Activated CD4-positive, alpha-beta memory T cell treated with anti-CD3 and anti-CD28 coated beads, Interleukin-2, amount 10 ng/mL, durations not matched to agents 7 days and 5 days (primary cell): ENCODE data around the gene DPP6. TPM values are rescaled to one million over a fixed set of nuclear protein-coding genes. Genes with fewer than 3 reads are reported as not detected.

Experiments
- CTCF ChIA-PET: fragments of 350-600 bp; sonication (Branson Sonifier 250); formaldehyde crosslinking; loops from one replicate; lab custom pipeline; 2021; ENCODE audit warnings: antibody characterized with exemption, inconsistent platforms; lab: Charles Lee
- POLR2A ChIA-PET: fragments of 350-600 bp; sonication (Branson Sonifier 250); formaldehyde crosslinking; loops from one replicate; lab custom pipeline; 2021; ENCODE audit warnings: antibody characterized with exemption; lab: Charles Lee
- DNase-seq: peaks from one replicate; pipeline ENCODE4 v3.0.0-alpha.2; 2020
- H3K27ac Mint-ChIP-seq: one replicate; pipeline ENCODE4 v1.8.0; 2021; ENCODE audit warnings: mild to moderate bottlenecking, mixed read lengths
- H3K27me3 Mint-ChIP-seq: one replicate; pipeline ENCODE4 v1.8.0; 2021; ENCODE audit warnings: mixed read lengths
- H3K36me3 Mint-ChIP-seq: one replicate; pipeline ENCODE4 v1.8.0; 2021; ENCODE audit warnings: low read depth, mixed read lengths
- H3K4me1 Mint-ChIP-seq: one replicate; pipeline ENCODE4 v1.8.0; 2021; ENCODE audit warnings: mixed read lengths
- H3K4me3 Mint-ChIP-seq: one replicate; pipeline ENCODE4 v1.8.0; 2021; ENCODE audit warnings: mild to moderate bottlenecking, mixed read lengths
- H3K9me3 Mint-ChIP-seq: one replicate; pipeline ENCODE4 v1.8.0; 2021; ENCODE audit warnings: mixed read lengths
- total RNA-seq, 2 experiments: library from RNA; stranded (reverse); gene quantifications; one replicate each; pipeline ENCODE4 v1.2.3, GENCODE V29; 2021

DPP6 gene
- total RNA-seq, 2 experiments from 2014 or later, result not detected

- H3K4me3 Mint-ChIP-seq, result no peak overlapping the region
- ChIA-PET CTCF (no interaction called here), POLR2A (no interaction called here)
These were observed 359.9 kb downstream of the DPP6 start for GRCh38 chr7:154412105-154412504.

GRCh38 chr7:154415709-154416399 lies 363.7 kb downstream of the DPP6 start:
- peaks cover 10% of the 10 kb centered on the region for H3K9me3 Mint-ChIP-seq
- CTCF ChIA-PET, result no interaction called here
- POLR2A ChIA-PET, result no interaction called here
- no peaks in the 10 kb centered on the region for H3K27me3 Mint-ChIP-seq
- H3K36me3 Mint-ChIP-seq, result no peaks in the 10 kb centered on the region
- DNase-seq, result no peak
- H3K27ac Mint-ChIP-seq, result no peak overlapping the region
- H3K4me1 Mint-ChIP-seq, result no peaks in the 10 kb centered on the region
- no peak overlapping the region for H3K4me3 Mint-ChIP-seq

More at GRCh38 chr7:154412105-154412504, 359.9 kb downstream of the DPP6 start:
- no peaks in the 10 kb centered on the region for H3K36me3 Mint-ChIP-seq
- H3K9me3 Mint-ChIP-seq, result peaks cover 2% of the 10 kb centered on the region
- H3K27ac Mint-ChIP-seq, result no peak overlapping the region
- no peaks in the 10 kb centered on the region for H3K27me3 Mint-ChIP-seq
- DNase-seq, result no peak
- no peaks in the 10 kb centered on the region for H3K4me1 Mint-ChIP-seq

- Mint-ChIP-seq H3K4me1 (no peaks in the 10 kb centered on the region), H3K36me3 (no peaks in the 10 kb centered on the region), H3K9me3 (peaks cover 10% of the 10 kb centered on the region), H3K4me3 (no peak overlapping the region), H3K27me3 (no peaks in the 10 kb centered on the region), H3K27ac (no peak overlapping the region)
- POLR2A ChIA-PET, result no interaction called here
- no peak for DNase-seq
- CTCF ChIA-PET, result no interaction called here
These were observed 364.5 kb downstream of the DPP6 start for GRCh38 chr7:154416714-154417113.

GRCh38 chr7:154419344-154419743 lies 367.1 kb downstream of the DPP6 start:
- Mint-ChIP-seq H3K4me3 (no peak overlapping the region), H3K9me3 (peaks cover 20% of the 10 kb centered on the region), H3K36me3 (no peaks in the 10 kb centered on the region), H3K4me1 (no peaks in the 10 kb centered on the region), H3K27me3 (no peaks in the 10 kb centered on the region), H3K27ac (no peak overlapping the region)
- POLR2A ChIA-PET, result no interaction called here
- CTCF ChIA-PET, result no interaction called here
- no peak for DNase-seq

- no peaks in the 10 kb centered on the region for H3K4me1 Mint-ChIP-seq
- no peak overlapping the region for H3K27ac Mint-ChIP-seq
- no peak overlapping the region for H3K4me3 Mint-ChIP-seq
- no peaks in the 10 kb centered on the region for H3K27me3 Mint-ChIP-seq
- ChIA-PET CTCF (no interaction called here), POLR2A (no interaction called here)
- peaks cover 20% of the 10 kb centered on the region for H3K9me3 Mint-ChIP-seq
- DNase-seq, result no peak
- no peaks in the 10 kb centered on the region for H3K36me3 Mint-ChIP-seq
These were observed 371.0 kb downstream of the DPP6 start for GRCh38 chr7:154423231-154423630.

GRCh38 chr7:154424350-154424749 lies 372.2 kb downstream of the DPP6 start:
- no peak for DNase-seq
- Mint-ChIP-seq H3K27ac (no peak overlapping the region), H3K9me3 (peaks cover 22% of the 10 kb centered on the region), H3K36me3 (no peaks in the 10 kb centered on the region), H3K4me3 (no peak overlapping the region), H3K27me3 (no peaks in the 10 kb centered on the region), H3K4me1 (no peaks in the 10 kb centered on the region)
- POLR2A ChIA-PET, result no interaction called here
- CTCF ChIA-PET, result no interaction called here

- H3K27me3 Mint-ChIP-seq, result no peaks in the 10 kb centered on the region
- POLR2A ChIA-PET, result no interaction called here
These were observed 373.1 kb downstream of the DPP6 start for GRCh38 chr7:154425271-154425670.

GRCh38 chr7:154426778-154427177 lies 374.6 kb downstream of the DPP6 start:
- Mint-ChIP-seq H3K4me3 (no peak overlapping the region), H3K27ac (no peak overlapping the region), H3K36me3 (no peaks in the 10 kb centered on the region), H3K9me3 (peaks cover 21% of the 10 kb centered on the region), H3K4me1 (no peaks in the 10 kb centered on the region), H3K27me3 (no peaks in the 10 kb centered on the region)
- POLR2A ChIA-PET, result no interaction called here
- no peak for DNase-seq
- CTCF ChIA-PET, result no interaction called here

More at GRCh38 chr7:154425271-154425670, 373.1 kb downstream of the DPP6 start:
- no peaks in the 10 kb centered on the region for H3K4me1 Mint-ChIP-seq
- peaks cover 25% of the 10 kb centered on the region for H3K9me3 Mint-ChIP-seq
- no peak overlapping the region for H3K4me3 Mint-ChIP-seq
- no peak overlapping the region for H3K27ac Mint-ChIP-seq
- no peak for DNase-seq
- CTCF ChIA-PET, result no interaction called here
- H3K36me3 Mint-ChIP-seq, result no peaks in the 10 kb centered on the region

- H3K27ac Mint-ChIP-seq, result no peak overlapping the region
- ChIA-PET CTCF (no interaction called here), POLR2A (no interaction called here)
- no peaks in the 10 kb centered on the region for H3K4me1 Mint-ChIP-seq
- H3K9me3 Mint-ChIP-seq, result peaks cover 18% of the 10 kb centered on the region
- no peaks in the 10 kb centered on the region for H3K36me3 Mint-ChIP-seq
- no peaks in the 10 kb centered on the region for H3K27me3 Mint-ChIP-seq
- no peak overlapping the region for H3K4me3 Mint-ChIP-seq
- no peak for DNase-seq
These were observed 375.3 kb downstream of the DPP6 start for GRCh38 chr7:154427533-154427932.

- Mint-ChIP-seq H3K9me3 (peaks cover 19% of the 10 kb centered on the region), H3K4me1 (no peaks in the 10 kb centered on the region), H3K27ac (no peak overlapping the region), H3K4me3 (no peak overlapping the region), H3K36me3 (no peaks in the 10 kb centered on the region), H3K27me3 (no peaks in the 10 kb centered on the region)
- no peak for DNase-seq
- ChIA-PET POLR2A (no interaction called here), CTCF (no interaction called here)
These were observed 377.6 kb downstream of the DPP6 start for GRCh38 chr7:154429666-154430404.

GRCh38 chr7:154430640-154431039 lies 378.4 kb downstream of the DPP6 start:
- ChIA-PET POLR2A (no interaction called here), CTCF (no interaction called here)
- Mint-ChIP-seq H3K4me1 (no peaks in the 10 kb centered on the region), H3K4me3 (no peak overlapping the region), H3K9me3 (peaks cover 19% of the 10 kb centered on the region), H3K27me3 (no peaks in the 10 kb centered on the region), H3K36me3 (no peaks in the 10 kb centered on the region), H3K27ac (no peak overlapping the region)
- no peak for DNase-seq

- DNase-seq, result no peak
- ChIA-PET CTCF (no interaction called here), POLR2A (no interaction called here)
- H3K4me3 Mint-ChIP-seq, result no peak overlapping the region
- H3K27ac Mint-ChIP-seq, result no peak overlapping the region
- no peaks in the 10 kb centered on the region for H3K27me3 Mint-ChIP-seq
- H3K36me3 Mint-ChIP-seq, result no peaks in the 10 kb centered on the region
- peaks cover 19% of the 10 kb centered on the region for H3K9me3 Mint-ChIP-seq
- H3K4me1 Mint-ChIP-seq, result no peaks in the 10 kb centered on the region
These were observed 378.8 kb downstream of the DPP6 start for GRCh38 chr7:154431045-154431444.

GRCh38 chr7:154433632-154434598 lies 381.7 kb downstream of the DPP6 start:
- Mint-ChIP-seq H3K27me3 (no peaks in the 10 kb centered on the region), H3K36me3 (no peaks in the 10 kb centered on the region), H3K27ac (no peak overlapping the region), H3K4me1 (no peaks in the 10 kb centered on the region), H3K9me3 (peaks cover 14% of the 10 kb centered on the region), H3K4me3 (no peak overlapping the region)
- POLR2A ChIA-PET, result no interaction called here
- no peak for DNase-seq
- CTCF ChIA-PET, result no interaction called here
